H9 (cell line): ENCODE data around the gene EFNA3. TPM values are rescaled to one million over a fixed set of nuclear protein-coding genes. Genes with fewer than 3 reads are reported as not detected.

ENCODE experiments used
- DNase-seq: peaks from one replicate; pipeline ENCODE4 v3.0.0-alpha.2; 2017
- H2AFZ ChIP-seq: one replicate; pipeline ENCODE4 v1.6.1; 2013; ENCODE audit warnings: mild to moderate bottlenecking, low read length, control low read depth, moderate library complexity
- H2AK5ac ChIP-seq: 2 replicates; pipeline ENCODE4 v1.6.1; 2013; ENCODE audit warnings: low read length, control low read depth, mixed read lengths; ENCODE audit not compliant: insufficient read length
- H2BK120ac ChIP-seq: one replicate; pipeline ENCODE4 v1.6.1; 2013; ENCODE audit warnings: low read depth, mild to moderate bottlenecking, low read length, control low read depth, inconsistent platforms; ENCODE audit not compliant: poor library complexity, severe bottlenecking
- H2BK12ac ChIP-seq: 2 replicates; pipeline ENCODE4 v1.6.1; 2013; ENCODE audit warnings: low read length, control low read depth, mixed read lengths, low read depth; ENCODE audit not compliant: insufficient read length
- H2BK15ac ChIP-seq: 2 replicates; pipeline ENCODE4 v1.6.1; 2013; ENCODE audit warnings: low read depth, low read length, control low read depth
- H2BK20ac ChIP-seq: one replicate; pipeline ENCODE4 v1.6.1; 2013; ENCODE audit warnings: low read depth, mild to moderate bottlenecking, low read length, control low read depth, inconsistent platforms; ENCODE audit not compliant: poor library complexity, severe bottlenecking
- H2BK5ac ChIP-seq: 2 replicates; pipeline ENCODE4 v1.6.1; 2013; ENCODE audit warnings: low read length, control low read depth, mixed read lengths; ENCODE audit not compliant: insufficient read length
- H3K14ac ChIP-seq: 2 replicates; pipeline ENCODE4 v1.6.1; 2013; ENCODE audit warnings: low read length, control low read depth; ENCODE audit not compliant: insufficient read depth
- H3K18ac ChIP-seq: 2 replicates; pipeline ENCODE4 v1.6.1; 2013; ENCODE audit warnings: low read depth, mild to moderate bottlenecking, mixed read lengths, low read length, control low read depth; ENCODE audit not compliant: insufficient read length
- H3K23ac ChIP-seq: 2 replicates; pipeline ENCODE4 v1.6.1; 2013; ENCODE audit warnings: low read length, control low read depth, mixed read lengths, low read depth; ENCODE audit not compliant: insufficient read length
- H3K23me2 ChIP-seq: 2 replicates; pipeline ENCODE4 v1.6.1; 2013; ENCODE audit warnings: low read depth, mild to moderate bottlenecking, mixed read lengths, low read length, control low read depth; ENCODE audit not compliant: insufficient read length, poor library complexity, severe bottlenecking
- H3K27ac ChIP-seq: 2 replicates; pipeline ENCODE4 v1.5.1; 2013; ENCODE audit warnings: low read length, control low read depth, mixed read lengths, low read depth; ENCODE audit not compliant: insufficient read length
- H3K27me3 ChIP-seq: 2 replicates; pipeline ENCODE4 v1.6.1; 2013; ENCODE audit warnings: low read length, control low read depth, inconsistent platforms; ENCODE audit not compliant: insufficient read depth
- H3K4ac ChIP-seq: 2 replicates; pipeline ENCODE4 v1.6.1; 2013; ENCODE audit warnings: low read depth, mild to moderate bottlenecking, control low read depth, inconsistent platforms, low read length, moderate library complexity
- H3K4me1 ChIP-seq: 2 replicates; pipeline ENCODE4 v1.6.1; 2013; ENCODE audit warnings: low read length, control low read depth, inconsistent platforms; ENCODE audit not compliant: insufficient read depth
- H3K4me2 ChIP-seq: 2 replicates; pipeline ENCODE4 v1.6.1; 2013; ENCODE audit warnings: low read length, control low read depth, mixed read lengths; ENCODE audit not compliant: insufficient read length, insufficient read depth
- H3K56ac ChIP-seq: 2 replicates; pipeline ENCODE4 v1.6.1; 2013; ENCODE audit warnings: low read depth, mild to moderate bottlenecking, mixed read lengths, low read length, control low read depth; ENCODE audit not compliant: insufficient read length
- H3K79me1 ChIP-seq: 2 replicates; pipeline ENCODE4 v1.6.1; 2013; ENCODE audit warnings: low read depth, mild to moderate bottlenecking, moderate library complexity, low read length, control low read depth, inconsistent platforms; ENCODE audit not compliant: insufficient read depth, poor library complexity, severe bottlenecking
- H3K79me2 ChIP-seq: 2 replicates; pipeline ENCODE4 v1.6.1; 2013; ENCODE audit warnings: low read length, control low read depth, inconsistent platforms; ENCODE audit not compliant: insufficient read depth
- H3K9ac ChIP-seq: 2 replicates; pipeline ENCODE4 v1.6.1; 2013; ENCODE audit warnings: low read length, control low read depth, mixed read lengths; ENCODE audit not compliant: insufficient read length; ENCODE audit errors: extremely low read depth
- H3K9me3 ChIP-seq: one replicate; pipeline ENCODE4 v1.6.1; 2013; ENCODE audit warnings: low read depth, low read length, inconsistent platforms; ENCODE audit not compliant: control insufficient read depth
- H3T11ph ChIP-seq: one replicate; pipeline ENCODE4 v1.6.1; 2013; ENCODE audit warnings: mild to moderate bottlenecking, low read length, control low read depth, inconsistent platforms
- H4K20me1 ChIP-seq: one replicate; pipeline ENCODE4 v1.6.1; 2013; ENCODE audit not compliant: control insufficient read depth, insufficient read length, insufficient read depth
- H4K5ac ChIP-seq: 2 replicates; pipeline ENCODE4 v1.6.1; 2013; ENCODE audit warnings: low read depth, mild to moderate bottlenecking, mixed read lengths, low read length, control low read depth; ENCODE audit not compliant: insufficient read length
- H4K8ac ChIP-seq: replicated peaks from 2 replicates; pipeline ENCODE4 v1.6.1; 2013; ENCODE audit warnings: low read length, control low read depth, mixed read lengths, low read depth; ENCODE audit not compliant: insufficient read length
- H4K91ac ChIP-seq: 2 replicates; pipeline ENCODE4 v1.6.1; 2013; ENCODE audit warnings: low read depth, mild to moderate bottlenecking, moderate library complexity, mixed read lengths, low read length, control low read depth; ENCODE audit not compliant: insufficient read length
- H3K27ac Mint-ChIP-seq, 3 experiments: 2 replicates in 2 of 3; 3 replicates in 1 of 3; pipeline ENCODE4 v1.8.0; 2020 to 2021; ENCODE audit warnings: mixed read lengths in 3 of 3, mild to moderate bottlenecking in 1 of 3, moderate library complexity in 1 of 3
- H3K27me3 Mint-ChIP-seq: 2 replicates; pipeline ENCODE4 v1.8.0; 2021; ENCODE audit warnings: low read depth, mild to moderate bottlenecking, moderate library complexity, mixed read lengths
- H3K36me3 Mint-ChIP-seq, 3 experiments: 2 replicates in 2 of 3; 3 replicates in 1 of 3; pipeline ENCODE4 v1.8.0; 2020 to 2021; ENCODE audit warnings: low read depth in 3 of 3, mixed read lengths in 3 of 3; ENCODE audit not compliant: insufficient read depth in 1 of 3
- H3K4me1 Mint-ChIP-seq, 2 experiments: 2 replicates each; pipeline ENCODE4 v1.8.0; 2020; ENCODE audit warnings: mixed read lengths in 2 of 2
- H3K4me3 Mint-ChIP-seq, 2 experiments: 2 replicates in 1 of 2; 3 replicates in 1 of 2; pipeline ENCODE4 v1.8.0; 2020 to 2021; ENCODE audit warnings: mild to moderate bottlenecking in 2 of 2, mixed read lengths in 2 of 2, moderate library complexity in 1 of 2
- H3K9me3 Mint-ChIP-seq, 2 experiments: 2 replicates in 1 of 2; 3 replicates in 1 of 2; pipeline ENCODE4 v1.8.0; 2020; ENCODE audit warnings: mild to moderate bottlenecking in 2 of 2, mixed read lengths in 2 of 2, moderate library complexity in 1 of 2
- WGBS: extraction: QIAGEN DNeasy Blood & Tissue Kit; methylation state at CpG from one replicate; pipeline ENCODE4 v1.1.7; 2013; ENCODE audit warnings: missing lambda C conversion rate, low lambda C conversion rate, mixed read lengths; ENCODE audit not compliant: insufficient read length; ENCODE audit errors: extremely low coverage; 5-methylcytosine and 5-hydroxymethylcytosine counted together
- total RNA-seq: library from RNA; stranded (reverse); gene quantifications from 2 replicates; pipeline ENCODE4 v1.2.1, GENCODE V29; 2021
- TF ChIP-seq, protein P1 (sequence below): fragments of 200-600 bp; sonication (generic); conservative IDR thresholded peaks from 3 replicates; pipeline ENCODE4 v1.8.0; 2021; ENCODE audit warnings: antibody characterized with exemption, mild to moderate bottlenecking

The EFNA3 gene
- total RNA-seq, 1 experiment from 2014 or later = 3.9 TPM

DNA sequence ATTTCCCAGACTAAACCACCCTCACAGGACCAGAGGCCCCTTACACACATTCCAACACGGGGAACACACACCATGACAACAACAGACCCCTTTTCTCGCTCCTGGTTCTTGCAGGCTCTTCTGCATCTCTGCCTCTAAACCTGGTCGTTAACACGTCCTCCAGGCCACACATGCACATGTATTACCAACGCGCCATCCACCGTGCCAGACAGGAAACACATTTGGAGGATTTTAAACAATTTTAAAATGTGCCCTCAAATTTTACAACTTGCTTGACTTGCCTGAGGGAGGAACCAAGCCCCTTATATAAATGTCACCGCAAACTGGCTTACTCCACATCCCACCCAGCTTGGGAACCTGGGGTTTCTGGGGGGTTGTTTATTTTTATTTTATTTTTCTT, 32.2 kb downstream of the EFNA3 start:
- no peaks in the 10 kb centered on the region for H3K4me1 ChIP-seq
- H3K14ac ChIP-seq = no peak overlapping the region
- no peak overlapping the region for H2AK5ac ChIP-seq
- no peak overlapping the region for H3K23ac ChIP-seq
- H3K27me3 ChIP-seq = no peaks in the 10 kb centered on the region
- peaks cover 30% of the 10 kb centered on the region for H3K27me3 Mint-ChIP-seq
- no peak overlapping the region for H2BK12ac ChIP-seq
- no peak overlapping the region for H4K91ac ChIP-seq
- TF ChIP-seq, protein P1, sequence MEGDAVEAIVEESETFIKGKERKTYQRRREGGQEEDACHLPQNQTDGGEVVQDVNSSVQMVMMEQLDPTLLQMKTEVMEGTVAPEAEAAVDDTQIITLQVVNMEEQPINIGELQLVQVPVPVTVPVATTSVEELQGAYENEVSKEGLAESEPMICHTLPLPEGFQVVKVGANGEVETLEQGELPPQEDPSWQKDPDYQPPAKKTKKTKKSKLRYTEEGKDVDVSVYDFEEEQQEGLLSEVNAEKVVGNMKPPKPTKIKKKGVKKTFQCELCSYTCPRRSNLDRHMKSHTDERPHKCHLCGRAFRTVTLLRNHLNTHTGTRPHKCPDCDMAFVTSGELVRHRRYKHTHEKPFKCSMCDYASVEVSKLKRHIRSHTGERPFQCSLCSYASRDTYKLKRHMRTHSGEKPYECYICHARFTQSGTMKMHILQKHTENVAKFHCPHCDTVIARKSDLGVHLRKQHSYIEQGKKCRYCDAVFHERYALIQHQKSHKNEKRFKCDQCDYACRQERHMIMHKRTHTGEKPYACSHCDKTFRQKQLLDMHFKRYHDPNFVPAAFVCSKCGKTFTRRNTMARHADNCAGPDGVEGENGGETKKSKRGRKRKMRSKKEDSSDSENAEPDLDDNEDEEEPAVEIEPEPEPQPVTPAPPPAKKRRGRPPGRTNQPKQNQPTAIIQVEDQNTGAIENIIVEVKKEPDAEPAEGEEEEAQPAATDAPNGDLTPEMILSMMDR = no peak
- H4K5ac ChIP-seq = no peak overlapping the region
- no peak for DNase-seq
- no peak overlapping the region for H3K4me2 ChIP-seq
- peaks cover 2 to 4% of the 10 kb centered on the region in 2 experiments; a peak in 1 of 4 replicates for H3K4me1 Mint-ChIP-seq
- no peaks in the 10 kb centered on the region for H4K20me1 ChIP-seq
- no peak overlapping the region for H3T11ph ChIP-seq
- H3K9me3 ChIP-seq = no peaks in the 10 kb centered on the region
- H3K23me2 ChIP-seq = no peaks in the 10 kb centered on the region
- H4K8ac ChIP-seq = no peak overlapping the region
- no CpG with 5 or more reads among the region's 8 CpGs for WGBS
- no peak overlapping the region for H3K56ac ChIP-seq
- H3K18ac ChIP-seq = no peak overlapping the region
- no peak overlapping the region for H3K4me3 Mint-ChIP-seq
- H2BK5ac ChIP-seq = no peak overlapping the region
- H3K79me1 ChIP-seq = no peaks in the 10 kb centered on the region
- H2BK15ac ChIP-seq = no peak overlapping the region
- H2AFZ ChIP-seq = no peak overlapping the region
- no peak overlapping the region for H3K27ac ChIP-seq
- H3K79me2 ChIP-seq = no peaks in the 10 kb centered on the region
- H3K9me3 Mint-ChIP-seq = no peaks in the 10 kb centered on the region
- H2BK120ac ChIP-seq = no peak overlapping the region
- no peak overlapping the region for H2BK20ac ChIP-seq
- H3K4ac ChIP-seq = no peak overlapping the region
- H3K9ac ChIP-seq = no peak overlapping the region
- no peaks in the 10 kb centered on the region for H3K36me3 Mint-ChIP-seq
- H3K27ac Mint-ChIP-seq = peak overlapping the region in 1 of 3 experiments; percentile 20; a peak in 2 of 7 replicates
